Smooth muscle cell (in vitro differentiated cells): ENCODE measurements around the gene KCTD19. TPM values are rescaled to one million over a fixed set of nuclear protein-coding genes. Genes with fewer than 3 reads are reported as not detected.

Experiments
- DNase-seq: peaks from one replicate; lab custom pipeline; 2025; ENCODE audit not compliant: unreplicated experiment; lab: John Stamatoyannopoulos, UW
- H2AFZ ChIP-seq: fragments of 200-600 bp; sonication (generic); 2 replicates; pipeline ENCODE4 v1.6.0; 2016; ENCODE audit warnings: antibody characterized with exemption, low read depth, mild to moderate bottlenecking
- H3F3A ChIP-seq: fragments of 200-600 bp; sonication (generic); 2 replicates; pipeline ENCODE4 v1.6.0; 2017; ENCODE audit warnings: antibody characterized with exemption, low read depth
- H3K27ac ChIP-seq: fragments of 200-600 bp; sonication (generic); 2 replicates; pipeline ENCODE4 v1.5.1; 2016; ENCODE audit warnings: low read depth, mild to moderate bottlenecking
- H3K27me3 ChIP-seq: fragments of 200-600 bp; sonication (generic); 2 replicates; pipeline ENCODE4 v1.6.1; 2016; ENCODE audit warnings: low read depth, mild to moderate bottlenecking
- H3K36me3 ChIP-seq: fragments of 200-600 bp; sonication (generic); 2 replicates; pipeline ENCODE4 v1.5.1; 2016; ENCODE audit warnings: low read depth
- H3K4me1 ChIP-seq: fragments of 200-600 bp; sonication (generic); 2 replicates; pipeline ENCODE4 v1.5.1; 2016; ENCODE audit warnings: low read depth
- H3K4me2 ChIP-seq: fragments of 200-600 bp; sonication (generic); 2 replicates; pipeline ENCODE4 v1.6.0; 2016; ENCODE audit warnings: mild to moderate bottlenecking
- H3K4me3 ChIP-seq: fragments of 200-600 bp; sonication (generic); 2 replicates; pipeline ENCODE4 v1.5.1; 2016; ENCODE audit warnings: mild to moderate bottlenecking
- H3K79me2 ChIP-seq: fragments of 200-600 bp; sonication (generic); 2 replicates; pipeline ENCODE4 v1.6.0; 2016; ENCODE audit warnings: low read depth, mild to moderate bottlenecking
- H3K9ac ChIP-seq: fragments of 200-600 bp; sonication (generic); 2 replicates; pipeline ENCODE4 v1.6.0; 2016; ENCODE audit warnings: low read depth
- H3K9me3 ChIP-seq: fragments of 200-600 bp; sonication (generic); replicated peaks from 2 replicates; pipeline ENCODE4 v1.5.1; 2016; ENCODE audit warnings: low read depth
- H4K20me1 ChIP-seq: fragments of 200-600 bp; sonication (generic); 2 replicates; pipeline ENCODE4 v1.6.0; 2016; ENCODE audit warnings: low read depth
- WGBS: methylation state at CpG from one replicate; pipeline ENCODE4 v1.1.7; 2016; ENCODE audit warnings: low lambda C conversion rate; 5-methylcytosine and 5-hydroxymethylcytosine counted together
- polyA plus RNA-seq: library from polyadenylated mRNA; unstranded; fragments of >200 nt; fragmentation: Nextera tagmentation; extraction: Ambion mirVana; gene quantifications from 2 replicates; pipeline ENCODE4 v1.2.1, GENCODE V29; 2016
- total RNA-seq: library from RNA; depleted of rRNA; stranded (reverse); fragments of >200 nt; gene quantifications from 2 replicates; pipeline ENCODE4 v1.2.3, GENCODE V29; 2014
- TF ChIP-seq, protein P1 (sequence below): fragments of 200-600 bp; sonication (generic); IDR thresholded peaks from 2 replicates; pipeline ENCODE4 v1.5.1; 2017; ENCODE audit warnings: borderline replicate concordance, mild to moderate bottlenecking, antibody characterized with exemption; ENCODE audit not compliant: insufficient read depth, poor library complexity, severe bottlenecking

The KCTD19 gene
- total and polyA plus RNA-seq, 2 experiments from 2014 or later, result 0.04 to 0.49 TPM

DNA sequence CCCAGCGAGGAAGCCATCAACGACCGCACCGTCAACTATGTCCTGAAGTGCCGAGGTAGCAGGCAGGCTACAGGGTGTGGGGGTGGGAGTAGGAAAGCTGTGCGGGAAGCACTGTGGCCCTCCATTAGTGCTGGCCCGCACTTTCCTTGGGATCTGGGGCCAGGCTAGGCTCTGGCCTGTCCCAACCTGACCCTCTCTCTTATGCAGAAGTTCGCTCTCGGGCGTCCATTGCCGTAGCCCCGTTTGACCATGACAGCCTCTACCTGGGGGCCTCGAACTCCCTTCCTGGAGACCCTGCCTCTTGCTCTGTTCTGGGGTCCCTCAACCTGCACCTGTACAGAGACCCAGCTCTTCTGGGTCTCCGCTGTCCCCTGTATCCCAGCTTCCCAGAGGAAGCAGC lies 38.6 kb downstream of the KCTD19 start:
- no peaks in the 10 kb centered on the region for H3K27me3 ChIP-seq

DNA sequence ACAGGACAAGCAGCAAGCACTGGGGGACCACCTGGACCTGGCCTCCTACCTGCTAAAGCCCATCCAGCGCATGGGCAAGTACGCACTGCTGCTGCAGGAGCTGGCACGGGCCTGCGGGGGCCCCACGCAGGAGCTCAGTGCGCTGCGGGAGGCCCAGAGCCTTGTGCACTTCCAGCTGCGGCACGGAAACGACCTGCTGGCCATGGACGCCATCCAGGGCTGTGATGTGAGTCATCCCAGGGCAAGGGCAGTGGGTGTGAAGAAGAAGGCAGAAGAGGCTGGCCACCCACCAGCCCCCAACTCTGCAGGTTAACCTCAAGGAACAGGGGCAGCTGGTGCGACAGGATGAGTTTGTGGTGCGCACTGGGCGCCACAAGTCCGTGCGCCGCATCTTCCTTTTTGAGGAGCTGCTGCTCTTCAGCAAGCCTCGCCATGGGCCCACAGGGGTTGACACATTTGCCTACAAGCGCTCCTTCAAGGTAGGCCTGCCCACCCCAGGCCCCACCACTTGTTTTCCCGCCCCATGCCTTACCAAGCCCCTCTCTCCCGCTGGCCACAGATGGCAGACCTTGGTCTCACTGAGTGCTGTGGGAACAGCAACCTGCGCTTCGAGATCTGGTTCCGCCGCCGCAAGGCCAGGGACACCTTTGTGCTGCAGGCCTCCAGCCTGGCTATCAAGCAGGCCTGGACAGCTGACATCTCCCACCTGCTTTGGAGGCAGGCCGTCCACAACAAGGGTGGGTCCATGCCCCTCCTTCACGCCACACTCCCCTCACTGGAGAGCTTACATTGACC lies 39.9 kb downstream of the KCTD19 start:
- Histone ChIP-seq H3K79me2 (no peaks in the 10 kb centered on the region), H4K20me1 (no peaks in the 10 kb centered on the region), H3K9ac (no peak overlapping the region), H3F3A (no peaks in the 10 kb centered on the region), H3K36me3 (no peaks in the 10 kb centered on the region), H3K4me1 (no peaks in the 10 kb centered on the region), H3K27ac (no peak overlapping the region), H3K4me2 (no peak overlapping the region), H3K4me3 (no peak overlapping the region), H2AFZ (no peak overlapping the region), H3K27me3 (no peaks in the 10 kb centered on the region), H3K9me3 (no peaks in the 10 kb centered on the region)
- WGBS, result 95% methylated on average over 27 of the region's 28 CpGs
- TF ChIP-seq, protein P1, sequence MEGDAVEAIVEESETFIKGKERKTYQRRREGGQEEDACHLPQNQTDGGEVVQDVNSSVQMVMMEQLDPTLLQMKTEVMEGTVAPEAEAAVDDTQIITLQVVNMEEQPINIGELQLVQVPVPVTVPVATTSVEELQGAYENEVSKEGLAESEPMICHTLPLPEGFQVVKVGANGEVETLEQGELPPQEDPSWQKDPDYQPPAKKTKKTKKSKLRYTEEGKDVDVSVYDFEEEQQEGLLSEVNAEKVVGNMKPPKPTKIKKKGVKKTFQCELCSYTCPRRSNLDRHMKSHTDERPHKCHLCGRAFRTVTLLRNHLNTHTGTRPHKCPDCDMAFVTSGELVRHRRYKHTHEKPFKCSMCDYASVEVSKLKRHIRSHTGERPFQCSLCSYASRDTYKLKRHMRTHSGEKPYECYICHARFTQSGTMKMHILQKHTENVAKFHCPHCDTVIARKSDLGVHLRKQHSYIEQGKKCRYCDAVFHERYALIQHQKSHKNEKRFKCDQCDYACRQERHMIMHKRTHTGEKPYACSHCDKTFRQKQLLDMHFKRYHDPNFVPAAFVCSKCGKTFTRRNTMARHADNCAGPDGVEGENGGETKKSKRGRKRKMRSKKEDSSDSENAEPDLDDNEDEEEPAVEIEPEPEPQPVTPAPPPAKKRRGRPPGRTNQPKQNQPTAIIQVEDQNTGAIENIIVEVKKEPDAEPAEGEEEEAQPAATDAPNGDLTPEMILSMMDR, result no peak
- DNase-seq, result no peak

More for the DNA sequence above, 38.6 kb downstream of the KCTD19 start:
- Histone ChIP-seq H3K9ac (no peak overlapping the region), H3K4me3 (no peak overlapping the region), H3K27ac (no peak overlapping the region), H3K4me1 (no peaks in the 10 kb centered on the region), H3K4me2 (no peak overlapping the region), H2AFZ (no peak overlapping the region), H3F3A (no peaks in the 10 kb centered on the region), H3K79me2 (no peaks in the 10 kb centered on the region), H4K20me1 (no peaks in the 10 kb centered on the region), H3K9me3 (no peaks in the 10 kb centered on the region), H3K36me3 (no peaks in the 10 kb centered on the region)
- DNase-seq, result no peak
- WGBS, result 98% methylated on average over 14 of the region's 14 CpGs
- TF ChIP-seq, protein P1, result no peak

DNA sequence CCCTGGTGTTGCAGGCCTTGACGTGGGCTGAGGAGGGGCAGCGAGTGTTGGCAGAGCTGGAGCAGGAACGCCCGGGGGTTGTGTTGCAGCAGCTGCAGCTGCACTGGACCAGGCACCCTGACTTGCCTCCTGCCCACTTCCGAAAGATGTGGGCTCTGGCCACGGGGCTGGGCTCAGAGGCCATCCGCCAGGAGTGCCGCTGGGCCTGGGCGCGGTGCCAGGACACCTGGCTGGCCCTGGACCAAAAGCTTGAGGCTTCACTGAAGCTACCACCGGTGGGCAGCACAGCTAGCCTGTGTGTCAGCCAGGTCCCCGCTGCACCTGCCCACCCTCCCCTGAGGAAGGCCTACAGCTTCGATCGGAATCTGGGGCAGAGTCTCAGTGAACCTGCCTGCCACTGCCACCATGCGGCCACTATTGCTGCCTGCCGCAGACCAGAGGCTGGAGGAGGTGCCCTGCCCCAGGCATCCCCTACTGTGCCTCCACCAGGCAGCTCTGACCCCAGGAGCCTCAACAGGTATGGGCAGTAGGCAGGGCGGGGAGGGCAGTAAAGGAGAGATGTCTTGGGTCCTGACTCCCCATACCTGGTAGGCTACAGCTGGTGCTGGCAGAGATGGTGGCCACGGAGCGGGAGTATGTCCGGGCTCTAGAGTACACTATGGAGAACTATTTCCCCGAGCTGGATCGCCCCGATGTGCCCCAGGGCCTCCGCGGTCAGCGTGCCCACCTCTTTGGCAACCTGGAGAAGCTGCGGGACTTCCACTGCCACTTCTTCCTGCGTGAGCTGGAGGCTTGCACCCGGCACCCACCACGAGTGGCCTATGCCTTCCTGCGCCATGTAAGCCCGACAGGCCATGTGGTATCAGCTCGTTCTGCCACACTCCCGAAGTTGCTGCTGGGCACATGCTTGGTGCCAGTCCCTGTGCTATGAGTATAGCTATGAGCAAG lies 41.6 kb downstream of the KCTD19 start:
- H3K4me1 ChIP-seq, result no peaks in the 10 kb centered on the region
- no peak overlapping the region for H2AFZ ChIP-seq
- H3K36me3 ChIP-seq, result no peaks in the 10 kb centered on the region
- DNase-seq, result no peak
- TF ChIP-seq, protein P1, result peak; percentile 35
- no peak overlapping the region for H3K4me2 ChIP-seq
- H3K79me2 ChIP-seq, result no peaks in the 10 kb centered on the region
- H3K27ac ChIP-seq, result no peak overlapping the region
- no peak overlapping the region for H3K4me3 ChIP-seq
- no peaks in the 10 kb centered on the region for H3K9me3 ChIP-seq
- H4K20me1 ChIP-seq, result no peaks in the 10 kb centered on the region
- H3K27me3 ChIP-seq, result no peaks in the 10 kb centered on the region
- no peak overlapping the region for H3K9ac ChIP-seq
- 78% methylated on average over 30 of the region's 34 CpGs for WGBS
- H3F3A ChIP-seq, result no peaks in the 10 kb centered on the region
